ENCODE data around the gene PKIG. TPM values are rescaled to one million over a fixed set of nuclear protein-coding genes. Genes with fewer than 3 reads are reported as not detected.
"Not testable (repeated sequence)": the region's sequence is repeated elsewhere in the genome, so short reads cannot be mapped to it uniquely, and the experiment has no call there.

The PKIG gene
- polyA plus RNA-seq, 1 donor (not counting 4 experiments of a cell fraction or from before 2014, with no cell fraction given) = 6.6 TPM

DNA sequence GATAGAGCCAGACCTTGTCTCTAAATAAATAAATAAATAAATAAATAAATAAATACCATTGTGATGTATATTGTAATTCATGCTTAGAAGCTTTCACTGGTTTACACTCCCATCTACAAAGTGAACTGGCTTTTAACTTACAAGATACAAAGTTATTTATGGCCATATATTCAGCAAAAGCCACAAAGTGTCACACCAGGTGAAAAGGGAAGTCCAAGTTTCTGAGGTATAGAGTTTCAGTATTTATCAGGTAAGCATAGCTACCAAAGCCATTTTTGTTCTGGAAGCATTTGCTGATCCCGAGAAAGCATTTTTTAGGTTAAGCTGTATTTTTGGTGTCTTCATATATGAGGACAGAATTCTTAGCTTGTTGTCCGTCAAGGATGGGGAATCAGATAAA lies 22.1 kb upstream of the PKIG start:
- dilution Hi-C loops (cut with MboI; ENCODE audit: extremely low pct_ligation_motif_present, low sequenced_read_pairs) = no loop called here
- no peak for FAIRE-seq

DNA sequence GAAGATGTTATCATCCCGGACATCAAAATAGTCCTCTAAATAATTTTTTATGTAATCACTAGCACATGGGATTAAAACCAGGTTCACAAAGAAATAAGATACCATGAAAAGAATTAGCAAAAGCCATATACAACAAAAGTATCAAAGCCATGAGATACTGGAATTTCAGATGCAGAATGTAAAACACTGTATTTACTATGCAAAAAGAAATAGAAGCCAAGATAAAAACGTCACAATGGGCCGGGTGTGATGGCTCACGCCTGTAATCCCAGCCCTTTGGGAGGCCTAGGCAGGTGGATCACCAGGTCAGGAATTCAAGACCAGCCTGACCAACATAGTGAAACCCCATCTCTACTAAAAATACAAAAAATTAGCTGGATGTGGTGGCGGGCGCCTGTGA lies 21.6 kb upstream of the PKIG start:
- DNase-seq (ENCODE audit: low read depth, low spot score); H3K36me3 ChIP-seq (ENCODE audit: control insufficient read depth in 2 of 2, extremely low read depth in 1 of 2, insufficient read depth in 2 of 2, low read length in 2 of 2); H3K9me1 ChIP-seq (ENCODE audit: control insufficient read depth, extremely low read depth, insufficient read depth, low read length); H3K27ac ChIP-seq (ENCODE audit: control insufficient read depth, insufficient read depth, low read length); H4K20me1 ChIP-seq (ENCODE audit: control insufficient read depth, extremely low read depth, insufficient read depth, low read length); dilution Hi-C loops (cut with MboI; ENCODE audit: extremely low pct_ligation_motif_present, low sequenced_read_pairs); H3K4me3 ChIP-seq (ENCODE audit: control insufficient read depth in 2 of 3, extremely low read depth in 1 of 3, insufficient read depth in 2 of 3, low read depth in 1 of 3, low read length in 3 of 3); H3K27me3 ChIP-seq (ENCODE audit: control insufficient read depth, extremely low read depth, insufficient read depth, low read length); FAIRE-seq; H3K4me2 ChIP-seq (ENCODE audit: control insufficient read depth, extremely low read depth, insufficient read depth, low read depth, low read length); H3K9ac ChIP-seq (ENCODE audit: control insufficient read depth, extremely low read depth, insufficient read depth, low read length); H3K79me2 ChIP-seq (ENCODE audit: control insufficient read depth, insufficient read depth, low read length); H3K9me3 ChIP-seq (ENCODE audit: control insufficient read depth, low read depth, low read length); H3K4me1 ChIP-seq (ENCODE audit: control insufficient read depth, extremely low read depth, insufficient read depth, low read length); H2AFZ ChIP-seq (ENCODE audit: control insufficient read depth, low read length): not testable (repeated sequence)

More for the DNA sequence above, 22.1 kb upstream of the PKIG start:
- no peaks in the 10 kb centered on the region for H3K79me2 ChIP-seq (ENCODE audit: control insufficient read depth, insufficient read depth, low read length)
- H3K9ac ChIP-seq (ENCODE audit: control insufficient read depth, extremely low read depth, insufficient read depth, low read length) = no peak overlapping the region
- no peak overlapping the region for H2AFZ ChIP-seq (ENCODE audit: control insufficient read depth, low read length)
- DNase-seq (ENCODE audit: low read depth, low spot score) = no peak
- no peak overlapping the region for H3K27ac ChIP-seq (ENCODE audit: control insufficient read depth, insufficient read depth, low read length)
- no peaks in the 10 kb centered on the region for H3K36me3 ChIP-seq (ENCODE audit: control insufficient read depth in 2 of 2, extremely low read depth in 1 of 2, insufficient read depth in 2 of 2, low read length in 2 of 2)
- H3K4me1 ChIP-seq (ENCODE audit: control insufficient read depth, extremely low read depth, insufficient read depth, low read length) = no peaks in the 10 kb centered on the region
- no peaks in the 10 kb centered on the region for H3K9me3 ChIP-seq (ENCODE audit: control insufficient read depth, low read depth, low read length)
- H4K20me1 ChIP-seq (ENCODE audit: control insufficient read depth, extremely low read depth, insufficient read depth, low read length) = no peaks in the 10 kb centered on the region
- H3K4me3 ChIP-seq (ENCODE audit: control insufficient read depth in 2 of 3, extremely low read depth in 1 of 3, insufficient read depth in 2 of 3, low read depth in 1 of 3, low read length in 3 of 3) = no peak overlapping the region
- no peaks in the 10 kb centered on the region for H3K27me3 ChIP-seq (ENCODE audit: control insufficient read depth, extremely low read depth, insufficient read depth, low read length)
- no peaks in the 10 kb centered on the region for H3K9me1 ChIP-seq (ENCODE audit: control insufficient read depth, extremely low read depth, insufficient read depth, low read length)
- H3K4me2 ChIP-seq (ENCODE audit: control insufficient read depth, extremely low read depth, insufficient read depth, low read depth, low read length) = no peak overlapping the region
- TF ChIP-seq, protein P1, sequence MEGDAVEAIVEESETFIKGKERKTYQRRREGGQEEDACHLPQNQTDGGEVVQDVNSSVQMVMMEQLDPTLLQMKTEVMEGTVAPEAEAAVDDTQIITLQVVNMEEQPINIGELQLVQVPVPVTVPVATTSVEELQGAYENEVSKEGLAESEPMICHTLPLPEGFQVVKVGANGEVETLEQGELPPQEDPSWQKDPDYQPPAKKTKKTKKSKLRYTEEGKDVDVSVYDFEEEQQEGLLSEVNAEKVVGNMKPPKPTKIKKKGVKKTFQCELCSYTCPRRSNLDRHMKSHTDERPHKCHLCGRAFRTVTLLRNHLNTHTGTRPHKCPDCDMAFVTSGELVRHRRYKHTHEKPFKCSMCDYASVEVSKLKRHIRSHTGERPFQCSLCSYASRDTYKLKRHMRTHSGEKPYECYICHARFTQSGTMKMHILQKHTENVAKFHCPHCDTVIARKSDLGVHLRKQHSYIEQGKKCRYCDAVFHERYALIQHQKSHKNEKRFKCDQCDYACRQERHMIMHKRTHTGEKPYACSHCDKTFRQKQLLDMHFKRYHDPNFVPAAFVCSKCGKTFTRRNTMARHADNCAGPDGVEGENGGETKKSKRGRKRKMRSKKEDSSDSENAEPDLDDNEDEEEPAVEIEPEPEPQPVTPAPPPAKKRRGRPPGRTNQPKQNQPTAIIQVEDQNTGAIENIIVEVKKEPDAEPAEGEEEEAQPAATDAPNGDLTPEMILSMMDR (optimal IDR thresholded peaks at IDR 0.05 in 1 of 3, IDR thresholded peaks at IDR 0.05 in 1 of 3, conservative IDR thresholded peaks at IDR 0.05 in 1 of 3; ENCODE audit: extremely low read depth in 1 of 3, insufficient read depth in 2 of 3, low read length in 3 of 3) = no peak
- TF ChIP-seq EZH2 (IDR thresholded peaks at IDR 0.05; ENCODE audit: low read length) = no peak

DNA sequence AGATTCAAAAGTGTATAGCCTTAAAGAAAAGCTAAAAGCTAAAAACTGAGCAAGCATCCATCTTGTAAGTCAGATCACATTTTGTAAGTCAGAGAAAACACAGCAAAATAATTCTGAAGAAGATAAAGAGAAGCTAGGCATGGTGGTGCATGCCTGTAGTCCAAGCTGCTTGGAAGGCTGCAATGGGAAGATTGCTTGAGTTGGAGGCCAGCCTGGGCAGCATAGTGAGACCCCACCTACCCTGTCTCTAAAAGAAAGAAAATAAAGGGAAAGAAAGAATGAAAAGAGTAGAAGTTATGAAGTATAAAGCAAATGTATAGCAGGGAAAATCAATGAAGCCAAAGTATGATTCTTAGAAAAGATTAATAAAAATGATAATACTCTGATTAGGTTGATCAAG lies 20.5 kb upstream of the PKIG start:
- Histone ChIP-seq H4K20me1 (ENCODE audit: control insufficient read depth, extremely low read depth, insufficient read depth, low read length) (no peaks in the 10 kb centered on the region), H3K36me3 (ENCODE audit: control insufficient read depth in 2 of 2, extremely low read depth in 1 of 2, insufficient read depth in 2 of 2, low read length in 2 of 2) (no peaks in the 10 kb centered on the region), H3K27me3 (ENCODE audit: control insufficient read depth, extremely low read depth, insufficient read depth, low read length) (no peaks in the 10 kb centered on the region), H3K9me3 (ENCODE audit: control insufficient read depth, low read depth, low read length) (no peaks in the 10 kb centered on the region), H3K4me1 (ENCODE audit: control insufficient read depth, extremely low read depth, insufficient read depth, low read length) (peaks cover 2% of the 10 kb centered on the region), H3K9me1 (ENCODE audit: control insufficient read depth, extremely low read depth, insufficient read depth, low read length) (no peaks in the 10 kb centered on the region), H3K27ac (ENCODE audit: control insufficient read depth, insufficient read depth, low read length) (no peak overlapping the region), H3K79me2 (ENCODE audit: control insufficient read depth, insufficient read depth, low read length) (no peaks in the 10 kb centered on the region), H3K9ac (ENCODE audit: control insufficient read depth, extremely low read depth, insufficient read depth, low read length) (no peak overlapping the region), H3K4me2 (ENCODE audit: control insufficient read depth, extremely low read depth, insufficient read depth, low read depth, low read length) (no peak overlapping the region), H2AFZ (ENCODE audit: control insufficient read depth, low read length) (no peak overlapping the region), H3K4me3 (ENCODE audit: control insufficient read depth in 2 of 3, extremely low read depth in 1 of 3, insufficient read depth in 2 of 3, low read depth in 1 of 3, low read length in 3 of 3) (no peak overlapping the region)
- DNase-seq (ENCODE audit: low read depth, low spot score) = no peak
- FAIRE-seq = no peak
- dilution Hi-C loops (cut with MboI; ENCODE audit: extremely low pct_ligation_motif_present, low sequenced_read_pairs) = no loop called here
- TF ChIP-seq, protein P1 (optimal IDR thresholded peaks at IDR 0.05 in 1 of 3, IDR thresholded peaks at IDR 0.05 in 1 of 3, conservative IDR thresholded peaks at IDR 0.05 in 1 of 3; ENCODE audit: extremely low read depth in 1 of 3, insufficient read depth in 2 of 3, low read length in 3 of 3) = no peak
- no peak for TF ChIP-seq EZH2 (IDR thresholded peaks at IDR 0.05; ENCODE audit: low read length)
